CD4-positive, alpha-beta T cell treated with Interleukin-6 for 4 hours (primary cell): ENCODE measurements around the gene RAPGEF5.

Experiments used
- DNase-seq: peaks from one replicate; pipeline ENCODE4 v3.0.0-alpha.2; 2020; ENCODE audit warnings: mixed read lengths

Gene RAPGEF5

DNA sequence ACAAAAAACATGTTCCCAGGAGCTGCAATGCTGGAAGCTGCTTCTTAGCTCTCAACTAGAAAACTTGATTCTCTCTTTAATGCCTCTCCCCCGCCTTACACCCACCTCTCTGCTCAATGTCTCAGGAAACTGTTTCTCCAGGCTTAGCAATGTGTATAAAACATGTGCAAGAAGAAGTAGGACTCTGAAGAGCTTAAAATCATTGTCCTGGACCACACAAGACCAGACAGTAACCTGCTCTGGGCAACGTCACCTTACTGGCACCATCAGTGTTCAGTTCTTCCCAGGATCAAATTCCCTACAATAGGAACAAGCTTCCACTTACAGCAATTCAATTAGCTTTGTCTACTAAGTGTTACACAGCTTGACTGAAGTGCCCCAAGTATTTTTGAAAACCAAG, 104.9 kb downstream of the RAPGEF5 start:
- no peak for DNase-seq

GRCh38 chr7:22251281-22251680, 105.7 kb downstream of the RAPGEF5 start:
- DNase-seq, result no peak

GRCh38 chr7:22250390-22250789, 106.6 kb downstream of the RAPGEF5 start:
- DNase-seq, result no peak

DNA sequence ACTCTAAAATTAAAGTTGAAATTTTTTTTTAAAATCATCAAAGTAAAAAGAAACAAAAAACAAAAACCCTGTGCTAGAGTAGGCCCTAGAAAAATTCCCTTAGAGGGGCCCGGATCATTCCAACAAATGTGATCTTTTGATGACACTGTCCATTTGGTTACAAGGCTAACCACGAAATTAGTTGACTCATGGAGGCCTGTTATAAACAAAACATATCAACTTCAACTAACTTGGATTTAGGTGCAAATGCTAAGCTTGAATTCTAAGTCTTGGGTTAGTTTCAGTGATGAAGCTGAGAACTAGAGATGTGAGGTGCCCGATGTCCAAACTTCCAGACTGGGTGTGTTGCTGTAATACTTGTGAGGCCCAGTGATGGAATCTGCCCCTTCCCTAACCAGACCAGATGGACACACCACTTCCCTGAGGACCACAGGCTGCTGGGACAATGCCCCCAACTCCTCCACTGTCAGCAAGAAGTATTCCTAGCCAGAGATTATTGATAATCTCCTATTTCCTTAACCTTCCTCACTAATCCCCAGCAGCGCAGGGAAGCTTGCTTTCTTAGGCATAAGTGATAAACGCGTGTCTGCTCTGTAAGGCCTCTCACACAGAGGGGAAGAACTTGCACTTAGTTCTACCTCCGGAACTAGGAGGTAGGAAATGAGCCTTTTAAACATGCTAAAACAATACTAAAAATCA, 108.7 kb downstream of the RAPGEF5 start:
- DNase-seq, result no peak

DNA sequence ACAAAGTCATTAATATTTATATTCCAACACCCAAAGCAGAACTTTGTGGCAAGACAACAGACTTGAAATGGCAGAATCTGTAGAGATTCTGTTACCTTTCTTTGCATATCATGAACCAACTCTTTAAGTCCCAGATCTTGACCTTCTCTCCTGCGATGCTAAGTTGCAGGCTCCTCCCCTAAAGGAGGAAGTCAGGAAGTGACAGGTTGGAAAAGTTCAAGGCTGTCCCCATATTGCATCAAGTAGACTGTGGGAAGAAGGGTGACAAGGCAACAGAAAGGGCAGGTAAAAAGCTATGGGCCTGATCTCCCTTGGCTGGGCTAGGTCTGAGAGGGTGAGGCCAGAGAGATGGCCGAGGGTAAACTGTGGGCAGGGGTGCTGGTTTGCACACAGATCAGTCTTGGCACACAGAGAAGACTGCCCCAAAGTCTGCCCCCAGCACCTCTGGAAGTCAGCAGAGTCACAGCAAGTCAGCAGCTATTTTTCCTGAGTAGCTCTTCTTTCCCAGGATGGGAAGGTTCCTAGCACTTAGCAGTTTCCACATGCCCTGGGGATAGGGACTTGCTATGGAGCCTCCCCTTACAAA, 115.1 kb downstream of the RAPGEF5 start:
- DNase-seq, result no peak

DNA sequence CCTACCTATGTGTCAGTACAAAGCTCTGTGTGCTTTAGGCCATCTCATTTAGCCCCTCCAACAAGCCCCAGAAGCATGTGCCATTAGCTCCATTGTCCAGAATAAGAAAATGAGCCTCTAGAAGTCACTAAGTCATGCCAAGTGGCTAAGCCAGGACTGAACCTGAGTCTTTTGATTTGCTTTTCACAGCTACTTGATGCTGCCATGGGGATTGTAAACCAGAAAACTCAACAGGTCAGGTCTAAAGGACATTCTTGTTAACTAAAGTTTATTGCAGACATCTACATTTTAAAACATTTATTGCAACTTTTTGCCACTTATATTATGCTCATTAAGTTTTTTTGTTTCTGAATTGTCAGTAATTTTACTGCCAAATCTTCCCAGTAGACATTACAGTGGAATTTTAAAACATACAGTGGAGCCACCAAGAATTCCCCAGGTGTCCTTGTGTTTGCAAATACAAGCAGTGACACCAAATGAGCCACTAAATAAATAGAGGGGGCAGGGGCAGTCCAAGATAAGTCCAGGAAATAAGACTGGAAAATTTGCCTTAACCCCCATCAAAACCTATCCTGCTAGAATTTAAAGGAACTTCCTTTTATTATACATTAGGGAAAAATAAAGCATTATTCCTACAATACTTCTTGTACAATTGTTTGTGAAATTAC, 115.9 kb downstream of the RAPGEF5 start:
- no peak for DNase-seq

- DNase-seq, result no peak
Observed at GRCh38 chr7:22238354-22239311, 118.3 kb downstream of the RAPGEF5 start.

DNA sequence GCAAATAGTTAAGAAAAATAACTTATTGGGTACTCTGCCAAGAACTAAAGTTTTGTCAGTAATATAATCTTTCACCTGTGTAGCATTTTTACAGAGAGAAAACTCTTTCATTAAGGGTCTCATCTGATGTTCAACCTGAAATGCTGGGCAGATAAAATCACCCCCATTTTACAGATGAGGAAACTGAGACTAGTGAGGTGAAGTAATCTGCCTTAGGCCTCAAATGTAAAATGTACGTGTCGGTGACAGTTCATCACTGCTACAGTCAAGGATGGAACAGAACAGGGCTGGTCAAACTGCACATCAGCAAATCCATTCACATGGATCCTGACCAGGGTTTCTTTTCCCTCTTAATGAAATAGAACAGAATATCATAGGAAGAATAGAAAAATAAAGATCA, 121.8 kb downstream of the RAPGEF5 start:
- DNase-seq, result no peak

GRCh38 chr7:22234227-22234626, 122.7 kb downstream of the RAPGEF5 start:
- no peak for DNase-seq

DNA sequence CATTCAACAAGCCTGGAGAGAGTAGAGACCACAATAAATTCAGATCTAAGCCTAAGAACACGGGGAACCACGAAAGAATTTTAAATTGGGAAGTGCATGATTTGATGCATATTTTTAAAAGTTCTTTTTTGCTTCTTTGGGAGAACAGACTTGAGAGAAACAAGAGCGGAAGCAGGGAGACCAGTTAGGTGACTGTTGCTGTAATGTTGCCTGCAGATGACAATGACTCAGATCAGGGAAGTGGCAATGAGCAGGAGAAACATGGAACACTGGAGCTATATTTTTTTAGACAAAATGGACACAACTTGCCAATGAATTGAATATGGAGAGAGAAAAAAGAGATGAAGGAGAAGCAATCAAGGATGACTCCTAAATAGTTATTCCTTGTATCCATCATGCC, 125.1 kb downstream of the RAPGEF5 start:
- no peak for DNase-seq

DNA sequence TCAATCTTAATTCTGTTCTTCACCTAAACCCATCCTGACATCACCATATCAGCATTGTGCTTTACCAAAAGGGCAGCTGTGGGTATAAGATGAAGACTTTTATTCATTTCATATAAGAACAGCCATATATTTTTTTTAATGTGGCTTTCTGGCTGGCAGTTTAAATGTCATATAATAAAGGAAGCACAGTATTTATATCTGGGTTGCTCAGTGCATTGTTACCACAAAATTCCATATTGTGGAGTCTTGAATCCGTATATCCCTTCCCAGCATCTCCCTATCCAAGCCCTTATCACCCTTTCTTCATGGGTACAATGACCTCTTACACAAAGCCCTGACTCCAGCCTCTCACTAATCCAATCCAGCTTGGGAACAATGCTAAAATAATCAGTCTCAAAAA, 125.8 kb downstream of the RAPGEF5 start:
- DNase-seq, result no peak

DNA sequence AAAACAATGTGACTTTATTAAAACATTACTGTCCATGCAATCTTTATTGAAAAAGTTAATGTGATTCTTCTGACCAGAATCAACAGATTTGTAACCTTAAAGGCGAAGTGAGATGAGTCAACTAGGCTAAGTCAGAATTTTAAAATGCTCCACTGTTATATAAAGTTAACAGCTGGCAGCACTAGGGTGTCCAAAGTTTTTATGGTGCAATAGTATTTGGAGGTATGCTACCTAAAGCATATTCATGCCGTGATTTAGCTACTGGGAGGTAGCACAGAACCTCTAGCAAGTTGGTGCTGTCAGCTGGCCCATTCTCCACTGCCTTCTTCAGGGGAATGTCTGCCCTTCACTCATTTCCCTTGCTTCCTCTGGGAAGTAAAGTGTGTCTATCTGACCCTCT, 126.7 kb downstream of the RAPGEF5 start:
- DNase-seq, result no peak

- DNase-seq, result no peak
Observed at GRCh38 chr7:22229148-22229547, 127.8 kb downstream of the RAPGEF5 start.

- DNase-seq, result no peak
Observed at GRCh38 chr7:22223807-22224206, 133.1 kb downstream of the RAPGEF5 start.

DNA sequence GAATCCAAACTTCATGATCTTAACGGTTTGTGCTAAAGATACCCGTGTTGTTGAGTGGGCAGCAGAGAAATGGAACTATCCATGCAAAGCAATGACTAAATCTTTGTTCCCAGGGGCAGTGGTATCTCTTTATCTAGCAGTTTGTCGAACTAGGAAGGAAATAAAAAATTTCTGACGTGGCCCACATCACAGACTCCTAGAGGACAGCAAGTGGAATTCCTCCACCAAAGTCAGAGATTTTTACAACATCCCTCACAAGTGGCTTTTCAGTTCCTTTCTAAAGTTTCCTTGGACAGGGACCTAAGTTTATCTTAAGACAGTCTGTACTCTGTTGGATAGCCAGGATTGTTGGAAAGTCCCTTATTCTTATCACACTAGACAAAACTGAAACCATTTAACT, 136.0 kb downstream of the RAPGEF5 start:
- DNase-seq, result no peak

DNA sequence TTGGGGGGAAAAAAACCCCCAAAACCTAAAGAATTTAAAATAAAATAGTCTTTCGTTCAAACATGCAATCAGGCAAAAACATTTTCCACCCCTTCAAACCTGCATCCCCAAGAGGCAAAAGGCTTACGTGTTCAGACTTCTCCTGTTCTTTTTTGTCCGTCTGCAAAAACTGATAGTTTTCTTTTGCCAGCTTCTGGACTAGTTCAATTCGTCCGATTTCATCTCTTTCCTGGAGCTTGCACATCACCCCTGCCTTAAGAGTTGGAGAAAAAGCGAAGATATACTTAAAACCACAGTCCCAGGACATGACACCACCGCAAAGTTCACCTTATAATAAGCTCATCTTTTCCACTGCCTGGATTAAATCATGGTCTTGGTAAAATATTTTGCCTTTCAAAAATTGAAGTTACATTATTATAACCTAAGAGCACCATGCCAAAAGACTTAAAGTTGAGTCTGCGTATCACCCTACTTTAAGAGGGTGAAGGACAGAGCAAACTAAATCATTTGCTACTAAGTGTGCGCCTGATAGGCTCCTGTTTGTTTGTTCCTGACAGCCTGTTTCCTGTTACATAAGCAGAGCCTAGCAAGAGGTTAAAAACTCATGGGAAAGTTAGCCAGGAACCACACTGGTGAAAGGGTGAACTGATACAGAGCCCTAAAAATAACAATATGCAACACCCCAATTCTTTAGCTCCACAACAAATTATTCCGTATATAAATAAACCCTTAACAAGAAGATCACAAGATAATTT, 137.0 kb downstream of the RAPGEF5 start:
- no peak for DNase-seq

DNA sequence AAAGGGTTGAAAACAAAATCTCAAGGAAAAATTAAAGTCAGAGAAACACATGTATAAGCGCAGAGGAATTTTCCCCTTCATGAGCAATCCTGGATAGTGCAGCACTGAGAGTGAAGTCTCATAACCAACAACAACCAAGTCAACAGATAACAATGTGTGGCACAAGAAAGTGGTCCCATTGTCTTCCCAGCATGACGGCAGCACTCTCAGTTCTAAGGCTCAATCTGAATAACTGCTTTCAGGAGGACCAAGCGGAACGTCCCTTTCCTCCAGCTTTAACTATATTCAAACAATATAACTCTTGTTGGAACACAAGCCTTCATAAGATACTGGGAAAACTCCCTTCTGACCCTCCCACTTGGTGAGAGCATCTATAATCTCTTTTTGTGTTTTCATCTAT, 137.9 kb downstream of the RAPGEF5 start:
- DNase-seq, result no peak

DNA sequence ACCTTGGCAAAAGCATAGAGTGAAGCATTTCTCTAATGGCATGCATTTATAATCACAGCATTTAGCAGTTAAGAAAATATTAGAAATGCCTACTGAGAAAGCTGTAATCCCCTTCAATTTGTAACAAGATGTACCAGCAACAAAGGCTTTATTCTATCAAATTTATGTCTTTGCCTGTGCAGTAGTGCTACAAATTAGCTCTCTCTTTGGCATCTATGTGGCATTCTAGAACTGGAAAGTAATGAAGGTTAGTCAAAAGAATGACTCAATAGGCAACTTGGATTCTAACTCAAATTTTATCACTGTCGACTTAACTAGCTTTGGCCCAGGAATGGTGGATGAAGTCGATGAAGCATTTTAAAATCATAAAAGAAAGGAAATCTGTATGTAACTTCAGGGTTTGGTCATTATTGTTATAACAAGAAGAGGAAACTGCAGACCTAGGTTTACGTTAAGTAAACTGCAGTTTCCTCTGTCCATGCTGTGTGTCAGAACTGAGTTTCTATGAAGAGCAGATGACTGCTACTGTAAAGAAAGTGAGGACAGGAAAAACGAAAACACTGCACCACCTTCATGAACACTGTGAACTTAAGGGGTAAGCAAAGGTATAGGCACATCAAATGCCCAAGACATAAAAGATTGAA, 140.0 kb downstream of the RAPGEF5 start:
- DNase-seq, result no peak

- DNase-seq, result no peak
Observed at GRCh38 chr7:22216309-22216708, 140.6 kb downstream of the RAPGEF5 start.

DNA sequence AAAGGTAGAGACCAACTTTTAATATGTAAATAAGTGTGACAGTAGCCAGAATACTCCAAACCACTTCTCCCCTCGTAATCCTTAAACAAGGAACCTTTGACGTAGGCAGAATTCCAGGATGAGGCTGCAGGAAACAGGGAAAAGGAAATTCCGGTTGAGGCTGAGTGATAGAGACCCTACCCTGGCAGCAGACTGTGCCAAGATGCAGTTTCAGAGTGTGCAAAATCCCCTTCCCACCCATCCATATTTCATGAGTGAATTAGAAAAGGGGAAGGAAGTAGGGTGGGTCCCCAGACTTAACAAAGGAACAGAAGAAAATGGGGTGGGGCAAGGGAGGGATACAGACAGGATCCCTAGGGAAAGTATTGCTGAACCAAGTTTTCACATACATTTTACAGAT, 143.0 kb downstream of the RAPGEF5 start:
- DNase-seq, result no peak

DNA sequence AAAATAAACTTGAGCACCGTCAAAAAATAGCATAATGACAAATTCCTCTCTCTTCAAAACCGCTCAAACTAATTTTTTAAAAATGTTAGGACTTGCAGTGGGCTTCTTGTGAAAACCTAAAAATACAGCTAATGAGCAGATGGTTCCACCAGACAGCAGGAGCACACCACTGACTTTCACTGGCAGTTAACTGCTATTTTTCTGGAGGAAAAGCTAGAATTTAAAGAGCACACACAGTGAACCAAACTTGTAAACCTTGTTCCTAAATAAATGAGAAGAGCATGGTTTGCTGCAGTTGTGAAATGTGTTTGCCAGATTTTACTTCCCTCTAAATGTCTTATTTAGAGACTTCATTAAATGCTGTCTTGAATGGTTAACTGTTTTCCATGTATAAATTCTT, 143.9 kb downstream of the RAPGEF5 start:
- no peak for DNase-seq

- no peak for DNase-seq
Observed at GRCh38 chr7:22210967-22211366, 146.0 kb downstream of the RAPGEF5 start.
